Stomach (tissue), 4 donors: Measurements from ENCODE around the gene PGRMC1.

ENCODE experiments used
- CTCF ChIP-seq, 7 experiments: fragments of 450-650 bp in 4 of 7; fragments of 200-600 bp in 3 of 7; sonication (generic) in 3 of 7; IDR thresholded peaks; one replicate each; pipeline ENCODE4 v1.5.1; 2016 to 2019; ENCODE audit warnings: antibody characterized with exemption in 7 of 7, control low read depth in 2 of 7, mild to moderate bottlenecking in 1 of 7
- EP300 ChIP-seq: sonication (generic); formaldehyde crosslinking; IDR thresholded peaks from one replicate; pipeline ENCODE4 v1.6.1; 2017; ENCODE audit warnings: antibody characterized with exemption
- POLR2A ChIP-seq, 4 donors: fragments of 450-650 bp; IDR thresholded peaks; one replicate each; pipeline ENCODE4 v1.6.1; 2016; ENCODE audit warnings: antibody characterized with exemption in 4 of 4, control low read depth in 2 of 4, mild to moderate bottlenecking in 1 of 4, moderate library complexity in 1 of 4
- POLR2AphosphoS5 ChIP-seq, 3 donors: sonication (generic); formaldehyde crosslinking; IDR thresholded peaks; one replicate each; pipeline ENCODE4 v1.6.1; 2016; ENCODE audit warnings: antibody characterized with exemption in 3 of 3

- TF ChIP-seq CTCF (IDR thresholded peaks at IDR 0.05) (no peak), POLR2AphosphoS5 (IDR thresholded peaks at IDR 0.05) (no peak), POLR2A (IDR thresholded peaks at IDR 0.05) (no peak), EP300 (no peak)
These were observed 34.5 kb upstream of the PGRMC1 start for GRCh38 chrX:119201570-119201969.
